ENCODE data around the gene MIER2.

Gene MIER2

GRCh38 chr19:290372-291005 is 54.1 kb downstream of the MIER2 start:
- no peak overlapping the region for H2AFZ ChIP-seq (ENCODE audit: low read depth, low read length)
- no peak overlapping the region for H3K4me3 ChIP-seq (ENCODE audit: low read depth in 1 of 2, low read length in 2 of 2)
- H3K27me3 ChIP-seq (ENCODE audit: insufficient read depth, low read length, poor library complexity), result no peaks in the 10 kb centered on the region
- H3K9ac ChIP-seq (ENCODE audit: low read depth, low read length), result no peak overlapping the region
- H3K79me2 ChIP-seq (ENCODE audit: insufficient read depth, low read length), result no peaks in the 10 kb centered on the region
- TF ChIP-seq EZH2 (IDR thresholded peaks at IDR 0.05; ENCODE audit: borderline replicate concordance, low read depth, low read length, severe bottlenecking) (no peak), CTCF (IDR thresholded peaks at IDR 0.05; ENCODE audit: borderline replicate concordance, extremely low read depth, low read length, poor library complexity, severe bottlenecking) (no peak)
- no peaks in the 10 kb centered on the region for H4K20me1 ChIP-seq (ENCODE audit: insufficient read depth, low read length)
- H3K36me3 ChIP-seq (ENCODE audit: insufficient read depth, low read length), result no peaks in the 10 kb centered on the region
- H3K4me1 ChIP-seq (ENCODE audit: insufficient read depth, low read length), result no peaks in the 10 kb centered on the region
- no peak overlapping the region for H3K27ac ChIP-seq (ENCODE audit: low read length)
- ATAC-seq (ENCODE audit: insufficient read depth, low read depth) (no peak), DNase-seq (no peak)
- H3K4me2 ChIP-seq (ENCODE audit: insufficient read depth, low read length), result no peak overlapping the region
- no peaks in the 10 kb centered on the region for H3K9me3 ChIP-seq (ENCODE audit: insufficient read depth, low read length, severe bottlenecking)

- no peak overlapping the region for H3K4me2 ChIP-seq (ENCODE audit: insufficient read depth, low read length)
- no peaks in the 10 kb centered on the region for H3K9me3 ChIP-seq (ENCODE audit: insufficient read depth, low read length, severe bottlenecking)
- no peak for DNase-seq
- no peak overlapping the region for H3K4me3 ChIP-seq (ENCODE audit: low read depth in 1 of 2, low read length in 2 of 2)
- no peaks in the 10 kb centered on the region for H3K79me2 ChIP-seq (ENCODE audit: insufficient read depth, low read length)
- H3K27ac ChIP-seq (ENCODE audit: low read length), result no peak overlapping the region
- no peaks in the 10 kb centered on the region for H3K36me3 ChIP-seq (ENCODE audit: insufficient read depth, low read length)
- no peak for ATAC-seq (ENCODE audit: insufficient read depth, low read depth)
- no peak overlapping the region for H2AFZ ChIP-seq (ENCODE audit: low read depth, low read length)
- TF ChIP-seq CTCF (IDR thresholded peaks at IDR 0.05; ENCODE audit: borderline replicate concordance, extremely low read depth, low read length, poor library complexity, severe bottlenecking) (no peak), EZH2 (IDR thresholded peaks at IDR 0.05; ENCODE audit: borderline replicate concordance, low read depth, low read length, severe bottlenecking) (no peak)
- no peaks in the 10 kb centered on the region for H4K20me1 ChIP-seq (ENCODE audit: insufficient read depth, low read length)
- no peaks in the 10 kb centered on the region for H3K27me3 ChIP-seq (ENCODE audit: insufficient read depth, low read length, poor library complexity)
- H3K4me1 ChIP-seq (ENCODE audit: insufficient read depth, low read length), result no peaks in the 10 kb centered on the region
- H3K9ac ChIP-seq (ENCODE audit: low read depth, low read length), result no peak overlapping the region
Measured at GRCh38 chr19:289651-290371, 54.8 kb downstream of the MIER2 start.

GRCh38 chr19:288911-289310 is 55.7 kb downstream of the MIER2 start:
- Histone ChIP-seq H4K20me1 (ENCODE audit: insufficient read depth, low read length) (no peaks in the 10 kb centered on the region), H3K36me3 (ENCODE audit: insufficient read depth, low read length) (no peaks in the 10 kb centered on the region), H3K27ac (ENCODE audit: low read length) (no peak overlapping the region), H3K4me3 (ENCODE audit: low read depth in 1 of 2, low read length in 2 of 2) (no peak overlapping the region), H3K79me2 (ENCODE audit: insufficient read depth, low read length) (no peaks in the 10 kb centered on the region), H3K4me1 (ENCODE audit: insufficient read depth, low read length) (no peaks in the 10 kb centered on the region), H3K9me3 (ENCODE audit: insufficient read depth, low read length, severe bottlenecking) (no peaks in the 10 kb centered on the region), H3K4me2 (ENCODE audit: insufficient read depth, low read length) (no peak overlapping the region), H3K27me3 (ENCODE audit: insufficient read depth, low read length, poor library complexity) (no peaks in the 10 kb centered on the region), H2AFZ (ENCODE audit: low read depth, low read length) (no peak overlapping the region), H3K9ac (ENCODE audit: low read depth, low read length) (no peak overlapping the region)
- TF ChIP-seq CTCF (IDR thresholded peaks at IDR 0.05; ENCODE audit: borderline replicate concordance, extremely low read depth, low read length, poor library complexity, severe bottlenecking), result no peak
- no peak for TF ChIP-seq EZH2 (IDR thresholded peaks at IDR 0.05; ENCODE audit: borderline replicate concordance, low read depth, low read length, severe bottlenecking)
- DNase-seq (no peak), ATAC-seq (ENCODE audit: insufficient read depth, low read depth) (no peak)
